ENCODE measurements around the gene SUFU.

SUFU gene

DNA sequence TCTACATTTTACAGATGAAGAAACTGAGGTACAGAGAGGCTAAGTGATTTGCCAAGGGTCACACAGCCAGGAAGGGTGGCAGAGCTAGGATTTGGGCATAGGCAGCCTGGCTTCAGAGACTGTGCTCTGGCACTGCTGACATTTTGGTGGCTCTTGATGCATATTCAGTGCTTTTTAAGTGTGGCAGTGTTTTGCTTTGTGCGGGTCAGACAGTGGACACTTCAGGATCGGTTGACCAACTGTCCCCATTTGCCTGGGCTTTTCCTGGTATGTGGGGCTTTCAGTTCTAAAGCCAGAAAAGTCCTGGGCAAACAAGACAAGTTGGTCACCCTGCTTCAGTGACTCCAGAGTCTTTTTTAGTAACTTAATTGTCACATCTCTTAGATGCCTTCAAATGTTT, 35.0 kb downstream of the SUFU start:
- DNase-seq (ENCODE audit: low read depth) = no peak
- TF ChIP-seq, protein P1, sequence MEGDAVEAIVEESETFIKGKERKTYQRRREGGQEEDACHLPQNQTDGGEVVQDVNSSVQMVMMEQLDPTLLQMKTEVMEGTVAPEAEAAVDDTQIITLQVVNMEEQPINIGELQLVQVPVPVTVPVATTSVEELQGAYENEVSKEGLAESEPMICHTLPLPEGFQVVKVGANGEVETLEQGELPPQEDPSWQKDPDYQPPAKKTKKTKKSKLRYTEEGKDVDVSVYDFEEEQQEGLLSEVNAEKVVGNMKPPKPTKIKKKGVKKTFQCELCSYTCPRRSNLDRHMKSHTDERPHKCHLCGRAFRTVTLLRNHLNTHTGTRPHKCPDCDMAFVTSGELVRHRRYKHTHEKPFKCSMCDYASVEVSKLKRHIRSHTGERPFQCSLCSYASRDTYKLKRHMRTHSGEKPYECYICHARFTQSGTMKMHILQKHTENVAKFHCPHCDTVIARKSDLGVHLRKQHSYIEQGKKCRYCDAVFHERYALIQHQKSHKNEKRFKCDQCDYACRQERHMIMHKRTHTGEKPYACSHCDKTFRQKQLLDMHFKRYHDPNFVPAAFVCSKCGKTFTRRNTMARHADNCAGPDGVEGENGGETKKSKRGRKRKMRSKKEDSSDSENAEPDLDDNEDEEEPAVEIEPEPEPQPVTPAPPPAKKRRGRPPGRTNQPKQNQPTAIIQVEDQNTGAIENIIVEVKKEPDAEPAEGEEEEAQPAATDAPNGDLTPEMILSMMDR (conservative IDR thresholded peaks at IDR 0.05; ENCODE audit: low read depth, low read length) = no peak
- no peak overlapping the region for H3K4me3 ChIP-seq (ENCODE audit: low read depth, low read length)

DNA sequence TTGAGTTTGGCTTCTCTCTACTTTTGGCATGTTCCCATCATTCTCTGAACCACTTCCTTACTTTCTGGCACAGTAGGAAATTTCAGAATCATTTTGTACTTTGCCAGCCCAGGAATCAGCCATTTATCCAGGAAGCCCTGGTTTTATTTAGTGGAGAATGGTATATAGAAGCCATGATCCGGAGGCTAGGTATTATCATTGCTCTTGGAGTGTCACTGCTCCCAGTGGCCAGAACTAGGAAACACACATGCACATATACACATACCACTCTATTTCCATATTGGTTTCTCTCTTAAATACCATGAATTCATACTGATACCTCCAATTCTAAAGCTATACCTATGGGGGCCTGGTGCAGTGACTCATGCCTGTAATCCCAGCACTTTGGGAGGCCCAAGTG, 36.3 kb downstream of the SUFU start:
- DNase-seq (ENCODE audit: low read depth) = peak; percentile 48
- TF ChIP-seq, protein P1 (conservative IDR thresholded peaks at IDR 0.05; ENCODE audit: low read depth, low read length) = peak; percentile 62
- no peak overlapping the region for H3K4me3 ChIP-seq (ENCODE audit: low read depth, low read length)

DNA sequence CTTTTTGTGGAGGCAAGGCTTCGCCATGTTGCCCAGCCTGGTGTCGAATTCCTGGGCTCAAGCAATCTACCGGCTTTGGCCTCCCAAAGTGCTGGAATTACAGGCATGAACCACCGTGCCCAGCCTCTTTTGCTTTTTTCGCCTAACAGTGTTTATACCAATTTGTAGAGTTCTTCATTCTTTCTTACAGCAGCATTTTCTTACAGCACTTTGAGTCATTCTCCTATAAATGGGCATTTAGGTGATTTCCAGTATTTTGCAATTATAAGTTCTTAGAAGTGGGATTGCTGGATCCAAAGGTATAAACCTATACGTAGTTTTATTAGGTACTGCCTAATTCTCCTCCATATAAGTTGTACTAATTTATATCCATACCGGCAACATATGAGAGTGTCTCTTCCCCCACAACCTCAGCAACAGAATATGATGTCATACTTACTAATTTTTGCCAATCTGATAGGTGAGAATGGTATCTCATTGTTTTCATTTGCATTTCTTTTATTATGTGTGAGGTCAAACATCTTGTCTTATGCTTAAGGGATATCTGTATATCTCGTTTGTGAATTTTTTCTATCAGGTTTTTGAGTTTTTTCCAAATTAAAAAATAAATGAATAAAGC, 39.1 kb downstream of the SUFU start:
- DNase-seq (ENCODE audit: low read depth) = peak; percentile 65

DNA sequence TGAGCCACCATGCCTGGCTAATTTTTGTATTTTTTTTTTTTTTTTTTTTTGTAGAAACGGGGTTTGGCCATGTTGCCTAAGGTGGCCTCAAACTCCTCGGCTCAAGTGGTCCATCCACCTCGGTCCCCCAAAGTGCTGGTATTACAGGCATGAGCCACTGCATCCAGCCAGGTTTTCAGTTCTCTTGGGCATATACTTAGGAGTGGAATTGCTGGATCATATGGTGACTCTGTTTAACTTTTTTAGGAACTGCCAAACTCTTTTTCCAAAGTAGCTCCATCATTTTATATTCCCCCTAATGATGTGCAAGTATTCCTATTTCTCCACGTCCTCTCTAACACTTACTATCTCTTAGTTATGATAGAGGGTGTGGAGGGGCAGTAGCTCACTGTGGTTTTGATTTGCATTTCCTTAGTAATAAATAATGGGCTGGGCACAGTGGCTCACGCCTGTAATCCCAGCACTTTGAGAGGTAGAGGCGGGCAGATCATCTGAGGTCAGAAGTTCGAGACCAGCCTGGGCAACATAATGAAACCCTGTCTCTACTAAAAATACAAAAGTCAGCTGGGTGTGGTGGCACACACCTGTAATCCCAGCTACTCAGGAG, 41.6 kb downstream of the SUFU start:
- DNase-seq (ENCODE audit: low read depth) = no peak
- no peak overlapping the region for H3K4me3 ChIP-seq (ENCODE audit: low read depth, low read length)
- TF ChIP-seq, protein P1 (conservative IDR thresholded peaks at IDR 0.05; ENCODE audit: low read depth, low read length) = no peak

More for the DNA sequence above, 39.1 kb downstream of the SUFU start:
- TF ChIP-seq, protein P1 (conservative IDR thresholded peaks at IDR 0.05; ENCODE audit: low read depth, low read length) = no peak
- no peak overlapping the region for H3K4me3 ChIP-seq (ENCODE audit: low read depth, low read length)

DNA sequence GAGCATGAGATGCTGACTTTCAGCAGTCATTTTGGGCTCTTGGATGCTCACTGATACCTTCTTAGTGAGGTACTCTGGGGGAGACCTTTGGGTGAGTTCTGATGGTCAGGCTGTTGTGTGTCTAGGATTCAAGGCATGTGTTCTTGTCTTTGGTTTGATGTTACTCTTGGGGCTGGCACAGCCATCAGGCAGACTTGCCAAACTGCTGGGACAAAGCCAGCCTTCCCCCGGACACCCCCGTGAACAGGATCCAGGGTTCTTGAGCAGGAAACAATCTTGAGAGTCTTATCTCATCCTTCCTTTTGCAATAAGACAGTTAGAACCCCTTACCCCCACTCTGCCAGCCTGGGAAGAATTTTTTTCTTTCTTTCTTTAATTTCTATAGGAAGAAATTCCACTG, 42.2 kb downstream of the SUFU start:
- no peak overlapping the region for H3K4me3 ChIP-seq (ENCODE audit: low read depth, low read length)
- TF ChIP-seq, protein P1 (conservative IDR thresholded peaks at IDR 0.05; ENCODE audit: low read depth, low read length) = no peak
- DNase-seq (ENCODE audit: low read depth) = no peak

DNA sequence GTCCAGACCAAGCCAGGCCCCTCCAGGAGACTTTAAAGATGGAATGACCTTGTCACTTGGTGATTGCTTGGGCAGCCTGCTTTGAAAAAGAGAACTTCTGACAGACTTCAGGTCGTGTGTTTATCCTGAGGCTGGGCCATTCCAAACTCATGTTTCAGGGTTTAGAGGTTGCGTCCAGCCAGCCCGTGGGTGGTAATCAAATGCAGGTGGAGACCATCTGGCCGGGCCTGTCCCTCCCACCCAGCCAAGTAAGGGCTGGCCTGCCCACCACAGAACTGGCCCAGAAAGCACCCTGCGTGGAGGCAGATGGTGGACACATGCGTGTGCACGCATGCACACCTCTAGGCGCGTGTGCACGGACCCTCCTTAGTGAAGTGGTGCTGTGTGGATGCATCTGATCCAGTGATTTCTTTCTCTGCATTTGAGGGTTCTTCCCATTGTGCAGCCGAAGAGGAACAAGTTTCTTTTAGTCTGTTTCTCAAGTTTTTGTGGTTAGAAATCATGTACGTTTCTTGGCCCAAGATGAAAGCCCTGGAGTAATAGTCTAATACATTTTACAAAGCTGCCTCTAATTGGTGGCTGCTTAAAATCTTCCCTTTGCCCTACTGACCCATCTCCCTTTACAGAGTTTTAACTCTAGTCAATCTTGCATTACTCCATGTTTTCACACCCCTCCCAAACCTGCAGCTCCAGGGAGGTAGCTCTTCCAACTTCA, 43.0 kb downstream of the SUFU start:
- TF ChIP-seq, protein P1 (conservative IDR thresholded peaks at IDR 0.05; ENCODE audit: low read depth, low read length) = no peak
- no peak overlapping the region for H3K4me3 ChIP-seq (ENCODE audit: low read depth, low read length)
- peak; percentile 67 for DNase-seq (ENCODE audit: low read depth)
